HG02623 (cell line): ENCODE data around the gene DCANP1.
"Not testable (repeated sequence)": the region's sequence is repeated elsewhere in the genome, so short reads cannot be mapped to it uniquely, and the experiment has no call there.

Source experiments
- ATAC-seq: cut with Tn5 transposase; IDR thresholded peaks from one replicate; pipeline ENCODE4 v1.9.1; 2021; ENCODE audit warnings: moderate library complexity; ENCODE audit not compliant: unreplicated experiment

The DCANP1 gene, protein sequence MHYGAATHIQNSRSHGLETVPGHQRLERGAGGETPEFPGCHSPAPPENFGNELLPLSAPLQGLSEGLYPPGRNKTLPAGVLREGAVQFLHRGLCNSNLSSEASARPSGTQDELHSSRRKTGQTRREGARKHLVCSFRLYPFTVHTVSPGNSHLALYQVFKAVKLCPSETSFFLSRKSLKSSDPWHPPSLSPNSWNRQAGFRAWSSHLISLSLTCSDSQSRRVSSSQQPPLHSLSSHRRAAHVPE

DNA sequence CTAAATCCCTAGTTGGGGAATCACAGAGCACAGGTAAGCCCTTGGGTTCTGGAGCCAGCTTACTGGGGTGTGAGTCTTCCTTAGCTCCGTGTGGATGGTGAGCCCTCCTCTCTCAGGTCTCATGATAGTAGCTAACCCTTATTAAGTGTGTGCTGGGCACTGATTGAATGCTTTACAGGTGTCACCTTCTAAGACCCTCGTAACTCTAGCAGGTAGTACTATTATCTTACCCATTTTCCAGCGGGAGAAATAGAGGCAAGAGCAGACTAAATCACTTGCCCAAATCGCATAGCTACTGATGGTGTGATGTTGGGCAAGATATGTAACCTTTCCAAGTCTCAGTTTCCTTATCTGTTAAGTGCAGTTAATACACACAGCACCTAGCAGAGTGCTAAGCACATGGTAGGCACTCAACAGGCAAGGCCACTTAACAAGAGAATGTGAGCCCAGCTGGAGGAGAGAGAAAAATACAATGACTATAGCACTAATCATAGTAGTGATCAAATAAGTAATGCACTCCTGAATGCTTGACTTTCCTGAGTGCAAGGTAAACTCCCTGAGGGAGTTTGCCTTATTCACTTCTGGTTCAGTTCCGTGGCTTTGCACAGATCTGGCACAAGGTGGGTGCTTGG lies at the start of gene DCANP1:
TSS of gene DCANP1 (minus strand) at position 51 of the 632 bp plus-strand sequence. CDS start 240 bp downstream, outside the sequence.
- no peak for ATAC-seq

DNA sequence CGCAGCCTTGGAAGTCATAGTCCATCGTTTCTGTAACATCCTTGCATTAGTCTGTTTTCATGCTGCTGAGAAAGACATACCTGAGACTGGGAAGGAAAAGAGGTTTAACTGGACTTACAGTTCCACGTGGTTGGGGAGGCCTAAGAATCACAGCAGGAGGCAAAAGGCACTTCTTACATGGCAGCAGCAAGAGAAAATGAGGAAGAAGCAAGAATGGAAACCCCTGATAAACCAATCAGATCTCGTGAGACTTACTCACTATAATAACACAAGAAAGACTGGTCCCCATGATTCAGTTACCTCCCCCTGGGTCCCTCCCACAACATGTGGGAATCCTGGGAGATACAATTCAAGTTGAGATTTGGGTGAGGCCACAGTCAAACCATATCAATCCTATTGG lies 48.4 kb upstream of the DCANP1 start:
- ATAC-seq = not testable (repeated sequence)

DNA sequence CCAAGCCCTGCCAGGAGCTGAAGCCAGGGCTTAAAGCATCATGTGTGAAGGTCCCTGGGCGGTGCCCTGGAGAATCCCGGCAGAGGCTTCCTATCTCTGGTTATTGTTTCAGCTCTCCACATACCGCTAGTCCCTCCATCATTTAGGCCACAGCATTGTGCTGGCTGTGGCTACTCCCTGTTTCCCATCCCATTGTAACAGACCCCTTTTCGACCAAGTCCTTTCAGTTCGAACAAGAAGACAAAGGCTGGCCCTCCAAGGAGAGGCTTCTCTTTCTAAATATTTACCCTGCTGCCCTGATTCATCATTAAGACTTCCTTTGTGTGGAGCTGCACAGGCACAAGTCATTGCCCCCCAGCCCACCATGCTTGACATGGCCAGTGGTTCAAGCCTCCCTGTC lies 47.0 kb upstream of the DCANP1 start:
- ATAC-seq = no peak

DNA sequence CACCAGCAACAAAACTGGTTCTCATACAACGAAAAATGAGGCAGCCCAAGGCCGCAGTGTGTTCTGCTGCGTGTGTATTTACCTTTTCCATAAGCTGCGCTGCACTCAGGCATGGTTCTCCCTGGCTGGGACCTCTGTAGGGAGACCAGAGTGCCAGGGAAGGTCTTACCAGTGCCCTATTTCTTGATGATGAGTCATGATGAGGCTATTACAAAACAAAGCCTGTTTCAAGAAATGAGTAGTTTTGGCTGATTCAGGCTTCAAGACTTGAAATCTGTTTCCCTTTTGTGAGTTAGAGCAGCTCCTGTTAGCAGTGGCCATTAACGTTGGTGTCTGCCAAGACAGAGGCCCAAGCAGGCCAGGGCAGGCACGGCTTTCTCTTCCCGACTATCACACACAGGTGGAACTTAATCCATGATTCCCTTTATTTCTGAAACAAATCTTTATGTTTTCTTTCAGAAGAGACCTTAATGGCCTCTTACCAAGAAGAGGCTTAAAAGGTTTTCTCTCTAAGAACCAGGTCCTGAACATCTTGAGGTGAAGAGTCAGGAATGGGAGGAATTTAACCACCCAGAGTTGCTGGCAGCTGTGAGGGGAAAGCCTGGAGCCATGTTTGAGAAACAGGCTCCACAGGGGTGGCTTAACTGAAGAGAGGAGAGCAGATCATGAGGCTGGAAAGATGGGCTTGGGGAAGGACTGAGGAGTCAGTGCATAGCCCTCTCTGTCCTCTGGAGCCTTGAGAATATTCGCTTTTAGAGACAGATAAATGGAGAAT lies 46.4 kb upstream of the DCANP1 start:
- no peak for ATAC-seq

DNA sequence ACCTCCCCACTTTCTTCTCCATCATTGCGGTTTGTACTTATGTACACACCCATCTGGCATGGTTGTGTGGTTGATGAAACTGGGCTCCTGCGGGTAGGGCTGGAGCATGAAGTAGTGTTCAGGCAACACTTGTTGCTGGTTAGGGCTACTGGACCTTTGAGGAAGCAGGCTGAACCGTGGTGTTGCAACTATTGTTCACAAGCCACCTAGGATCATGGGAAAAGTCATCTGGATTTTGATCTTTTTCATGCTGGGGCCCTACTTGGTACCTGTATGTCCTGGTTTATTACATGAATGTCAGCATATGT lies 45.1 kb upstream of the DCANP1 start:
- no peak for ATAC-seq

DNA sequence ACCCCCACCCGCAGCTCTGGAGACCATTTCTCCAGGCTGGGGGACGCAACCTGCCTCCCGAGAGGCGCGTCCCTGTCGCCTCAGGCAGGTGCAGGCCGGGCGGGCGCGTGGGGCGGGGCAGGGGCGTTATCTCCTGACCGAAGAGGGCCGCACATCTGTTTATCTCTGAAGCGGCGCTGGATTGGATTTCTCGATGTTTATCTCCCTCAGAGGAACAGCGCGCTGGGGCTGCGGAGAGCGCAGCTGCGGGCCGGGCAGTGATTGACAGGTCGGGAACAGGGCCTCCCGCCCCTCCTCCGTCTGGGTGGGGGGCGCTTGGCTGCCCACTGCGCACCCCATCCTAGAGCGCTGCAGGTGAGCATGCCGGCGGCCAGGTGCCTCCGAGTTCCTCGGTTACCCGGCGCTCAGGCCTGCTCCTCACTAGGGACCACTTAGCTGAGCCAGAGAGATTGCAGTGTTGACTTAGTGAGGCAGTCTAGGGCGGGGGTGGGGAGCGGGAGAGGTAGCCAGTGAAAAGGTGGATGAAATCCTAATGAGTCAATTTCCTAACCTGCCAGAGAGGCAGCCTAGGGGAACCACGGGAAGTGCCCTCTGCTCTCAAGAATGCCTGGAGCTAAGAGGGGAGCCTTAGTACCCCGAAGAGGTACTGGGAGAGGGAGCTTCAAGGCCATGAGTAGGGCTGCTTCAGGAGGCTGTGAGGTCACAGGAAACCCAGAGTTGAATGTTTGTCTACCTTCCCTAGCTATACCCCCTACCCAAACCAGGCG lies 44.6 kb upstream of the DCANP1 start:
- no peak for ATAC-seq

DNA sequence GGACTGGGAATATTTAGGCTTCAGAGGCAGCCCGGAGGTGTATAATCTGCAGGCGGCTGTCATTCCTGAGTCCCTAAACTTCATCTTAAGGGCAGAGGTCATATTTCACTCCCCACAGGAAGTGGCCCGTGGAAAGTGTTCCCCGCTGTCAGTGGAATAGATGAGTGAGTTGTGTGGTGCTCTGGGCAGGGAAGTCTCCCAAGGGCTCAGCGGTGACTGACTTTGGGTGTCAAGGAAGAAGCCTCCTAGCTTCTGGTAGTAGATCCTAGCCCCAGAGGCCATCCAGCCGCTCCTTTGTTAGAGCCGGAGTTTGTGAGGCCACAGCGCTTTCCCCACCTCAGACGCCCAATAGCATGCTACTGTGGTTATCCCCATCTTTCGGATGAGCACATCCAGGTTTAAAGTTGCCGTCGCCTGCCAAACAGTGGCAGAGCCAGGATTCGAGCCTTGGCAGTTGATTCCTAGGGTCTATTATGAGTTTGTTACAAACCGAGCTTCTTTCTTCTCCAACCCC lies 43.9 kb upstream of the DCANP1 start:
- no peak for ATAC-seq

DNA sequence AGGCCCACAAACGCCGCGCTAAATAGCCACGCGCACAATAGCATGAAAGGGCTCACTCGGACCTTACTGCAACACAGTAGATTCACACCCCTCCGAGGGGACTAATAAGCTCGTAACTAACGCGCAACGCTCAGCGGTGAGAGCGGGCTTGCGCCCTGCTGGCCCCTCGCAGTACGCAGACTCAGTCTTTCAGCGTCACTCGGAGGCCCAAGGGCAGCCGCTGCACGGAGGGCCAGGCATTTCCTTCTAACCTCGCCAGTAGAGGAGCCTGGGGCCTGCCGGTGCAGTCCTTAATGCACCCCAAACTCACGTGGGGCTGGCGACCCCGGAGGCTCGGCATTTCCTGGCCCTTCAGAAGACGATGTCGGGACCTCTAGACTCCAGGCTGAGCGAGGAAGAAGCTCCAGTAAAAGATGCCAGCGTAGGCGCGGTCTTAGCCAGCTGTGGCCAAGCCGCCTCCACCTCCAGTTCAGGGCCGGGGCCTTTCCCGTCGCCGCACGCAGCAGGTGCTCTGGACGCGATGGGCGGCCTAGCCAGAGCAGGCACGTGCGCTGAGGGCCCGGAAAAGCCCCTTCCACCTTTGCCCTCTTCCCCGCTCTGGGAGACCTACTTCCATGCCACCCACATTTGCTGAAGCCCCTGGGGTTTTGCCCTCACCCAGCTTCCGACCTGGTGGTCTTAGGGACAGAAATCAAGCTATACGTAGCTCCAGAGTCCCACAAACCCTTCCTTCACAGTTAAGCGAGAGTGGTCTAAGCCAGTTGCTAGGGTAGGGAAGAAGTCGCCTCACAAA lies 43.3 kb upstream of the DCANP1 start:
- no peak for ATAC-seq

DNA sequence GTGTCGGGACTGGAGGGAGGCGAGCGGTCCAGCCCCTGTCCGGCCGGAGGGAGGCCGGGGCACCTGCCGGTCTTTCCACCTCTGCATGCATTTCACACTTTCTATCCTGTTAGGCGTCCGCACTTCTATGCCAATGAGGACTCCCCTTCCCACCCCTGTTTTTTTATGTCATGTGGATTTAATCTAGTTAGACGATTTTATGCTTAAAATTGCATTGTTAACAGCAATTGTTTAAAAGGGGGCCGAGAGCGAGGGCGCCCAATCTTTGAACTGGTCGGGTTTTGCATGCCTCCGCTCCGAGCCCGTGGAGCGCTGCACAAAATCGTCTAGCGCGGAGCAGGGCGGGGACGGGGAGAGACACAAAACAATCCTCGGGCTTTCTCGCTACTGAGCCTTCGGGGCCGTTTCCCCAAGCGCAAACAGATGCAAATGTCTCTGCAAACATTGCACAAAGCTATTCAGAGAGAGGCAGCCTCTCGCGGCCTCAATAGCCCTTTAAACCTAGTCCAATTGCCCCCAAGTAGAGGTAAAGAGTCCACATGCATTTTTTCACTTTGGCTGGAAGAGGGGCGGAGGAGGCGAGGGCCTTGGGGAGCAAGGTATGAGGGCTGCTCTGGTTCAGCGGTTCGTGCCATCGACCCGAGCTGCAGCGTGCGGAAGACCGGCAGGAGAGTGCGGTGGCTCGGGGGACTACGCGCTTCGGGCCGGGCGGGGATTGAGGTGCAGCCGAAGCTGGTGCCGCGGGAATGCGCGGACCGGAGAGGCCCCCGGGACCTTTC lies 42.5 kb upstream of the DCANP1 start:
- no peak for ATAC-seq

DNA sequence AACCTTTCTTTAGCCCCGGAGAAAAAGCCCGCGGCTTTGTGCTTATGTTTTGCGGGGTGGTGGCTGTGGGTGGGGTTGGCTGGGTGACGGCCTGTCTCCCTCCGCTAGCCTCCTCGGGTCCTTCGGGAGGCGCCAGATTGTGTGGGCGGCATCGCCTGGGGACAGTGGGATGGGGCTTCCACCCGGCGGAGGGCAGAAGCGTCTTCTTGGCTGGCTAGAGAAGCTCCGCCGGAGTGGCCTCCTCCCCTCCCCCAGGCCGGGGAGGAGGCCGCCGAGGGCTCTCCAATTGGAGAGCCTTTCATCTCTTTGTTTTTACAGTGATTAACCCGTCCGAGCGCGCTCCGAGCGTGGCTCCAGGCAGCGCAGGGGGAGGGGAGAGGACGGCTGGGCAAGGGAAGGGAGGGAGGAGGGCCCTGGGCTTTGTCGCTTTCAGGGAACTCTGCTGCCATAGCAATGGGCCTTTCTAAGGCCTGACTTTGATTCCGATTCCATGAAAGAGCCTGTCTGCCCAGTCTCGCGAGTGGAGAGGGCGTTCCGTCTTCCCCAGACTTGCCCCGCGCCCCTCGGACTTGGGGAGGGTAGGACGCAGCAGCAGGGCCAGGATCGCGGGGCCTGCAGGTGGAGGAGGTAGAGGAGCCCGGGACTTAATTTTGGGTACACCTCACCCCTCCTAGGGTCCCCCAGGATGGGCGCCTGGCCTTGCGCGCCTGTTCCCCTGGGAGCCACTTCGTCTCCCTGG lies 41.7 kb upstream of the DCANP1 start:
- no peak for ATAC-seq

DNA sequence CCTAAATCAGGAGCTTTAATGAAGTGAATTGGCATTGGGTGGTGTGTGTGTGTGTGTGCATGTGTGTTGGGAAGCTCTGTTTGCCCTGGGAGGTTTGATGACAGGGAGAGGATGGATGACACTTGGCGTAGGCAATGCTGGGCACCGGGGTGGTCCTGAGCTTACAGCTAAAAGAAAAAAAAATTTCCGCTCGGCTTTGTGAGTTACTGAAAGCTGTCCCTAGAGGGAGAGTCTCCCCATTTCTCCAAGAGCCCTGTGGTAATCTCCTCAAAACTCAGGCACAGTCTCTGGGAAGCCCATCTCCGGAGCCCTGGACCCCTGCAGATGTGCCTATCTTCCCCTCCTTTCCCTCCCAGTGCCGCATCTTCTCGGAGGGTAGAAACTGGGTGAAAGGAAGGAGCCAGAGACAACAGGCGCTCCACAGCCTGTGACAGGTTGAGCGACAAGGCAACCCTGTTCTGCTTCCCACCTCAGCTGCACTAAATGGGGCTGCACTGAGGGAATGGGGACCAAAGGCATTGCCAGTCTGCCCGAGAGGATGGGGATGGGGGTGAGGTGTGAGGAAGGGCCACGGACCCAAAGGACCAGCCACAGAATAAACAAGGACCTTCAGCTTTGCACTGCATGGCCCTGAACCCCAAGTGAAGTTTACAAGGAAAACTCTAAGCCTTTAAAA lies 40.8 kb upstream of the DCANP1 start:
- no peak for ATAC-seq

DNA sequence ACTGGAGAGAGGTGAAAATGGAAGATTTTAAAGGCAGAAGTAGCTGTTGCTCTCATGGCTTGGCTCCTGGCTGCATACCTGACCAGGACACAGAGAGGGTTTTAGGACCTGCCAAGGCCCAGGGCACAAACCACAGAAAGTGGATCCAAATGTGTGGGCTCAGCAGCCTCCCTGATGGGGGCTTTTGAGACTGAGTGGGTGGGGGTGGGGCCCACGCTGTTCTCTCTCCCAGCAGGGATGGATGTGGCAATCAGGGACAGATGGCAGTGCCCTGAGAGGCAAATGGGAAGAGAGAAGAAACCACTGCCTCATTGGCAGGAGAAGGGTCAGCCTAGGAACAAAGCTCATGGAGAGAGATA lies 39.9 kb upstream of the DCANP1 start:
- ATAC-seq = no peak

DNA sequence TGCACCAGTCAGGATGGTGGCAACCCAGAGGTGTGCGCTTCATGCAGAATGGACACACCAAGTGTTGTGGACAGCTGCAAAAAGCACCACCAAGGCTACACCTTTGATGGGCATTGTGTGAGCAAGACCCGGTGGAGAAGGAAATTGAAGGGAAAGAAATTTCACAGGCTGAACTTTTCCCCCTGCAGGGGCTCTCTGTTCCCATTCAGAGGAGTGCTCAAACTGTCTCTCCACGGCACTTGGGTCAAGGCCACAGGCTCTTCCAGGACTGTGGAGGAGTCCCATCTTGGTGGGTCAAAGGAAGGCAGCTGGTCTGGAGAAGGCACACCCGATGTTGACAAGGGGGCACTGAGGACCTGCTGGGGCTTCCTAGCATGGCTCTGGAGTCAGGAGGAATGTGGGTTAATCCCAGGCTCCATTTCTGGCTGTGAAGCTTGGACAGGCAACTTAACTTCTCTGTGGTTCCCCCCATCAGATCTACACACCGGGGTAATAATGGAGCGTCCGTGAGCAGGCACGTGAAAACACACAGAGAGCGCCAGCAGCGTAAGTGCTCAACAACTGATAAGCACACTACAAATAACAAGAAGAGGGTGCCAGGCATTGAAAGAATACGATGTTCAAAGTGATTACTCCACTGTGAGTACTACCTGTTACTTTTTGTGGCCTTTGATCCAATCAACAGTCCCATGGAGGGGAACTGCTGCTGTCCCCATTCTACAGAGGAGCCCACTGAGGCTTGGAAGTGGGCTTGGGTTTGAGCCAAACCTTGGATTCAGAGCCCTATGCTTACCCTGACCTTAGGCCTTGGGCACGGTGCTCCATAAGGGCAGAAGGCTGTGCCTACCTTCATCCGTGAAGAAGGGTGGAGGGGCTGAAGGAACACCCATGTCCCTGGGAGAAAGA lies 39.2 kb upstream of the DCANP1 start:
- ATAC-seq = no peak

DNA sequence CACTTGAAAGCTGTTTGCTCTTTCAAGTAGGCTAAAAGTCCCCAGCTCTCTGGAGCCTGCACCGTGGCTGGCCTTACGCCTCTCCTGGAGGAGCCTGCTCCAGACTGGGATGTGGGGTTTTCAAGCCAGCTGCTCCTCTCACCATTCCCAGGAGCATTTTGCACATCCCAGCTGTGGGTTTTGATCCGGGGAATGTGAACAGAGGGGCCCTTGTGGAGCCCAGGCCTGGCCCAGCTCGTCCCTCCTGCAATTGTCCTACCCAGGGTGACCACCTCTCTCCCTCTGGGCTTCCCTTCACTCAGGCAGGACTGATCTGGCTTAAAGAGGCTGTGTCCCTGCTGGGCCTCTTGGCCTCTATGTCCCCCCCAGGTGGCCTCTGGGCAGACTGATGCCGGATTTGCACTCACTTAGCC lies 37.5 kb upstream of the DCANP1 start:
- ATAC-seq = no peak

DNA sequence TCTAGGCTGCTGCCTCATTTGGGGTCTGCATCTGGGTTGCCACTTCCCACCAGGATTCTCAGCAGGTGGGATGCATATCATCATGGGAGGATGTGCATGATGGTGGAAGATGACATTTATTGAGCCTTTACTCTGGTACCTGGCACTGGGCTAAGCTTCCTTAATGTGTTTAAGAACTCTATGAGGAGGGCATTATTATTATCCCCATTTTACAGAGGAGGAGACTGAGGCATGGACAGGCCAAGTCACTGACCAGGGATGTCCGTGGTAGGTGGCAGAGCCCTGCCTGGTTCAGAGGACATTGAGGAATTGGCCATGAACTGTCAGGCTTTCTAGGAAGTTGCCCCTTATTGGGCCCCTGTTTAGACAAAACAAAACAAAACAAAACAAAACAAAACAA lies 36.1 kb upstream of the DCANP1 start:
- ATAC-seq = no peak

DNA sequence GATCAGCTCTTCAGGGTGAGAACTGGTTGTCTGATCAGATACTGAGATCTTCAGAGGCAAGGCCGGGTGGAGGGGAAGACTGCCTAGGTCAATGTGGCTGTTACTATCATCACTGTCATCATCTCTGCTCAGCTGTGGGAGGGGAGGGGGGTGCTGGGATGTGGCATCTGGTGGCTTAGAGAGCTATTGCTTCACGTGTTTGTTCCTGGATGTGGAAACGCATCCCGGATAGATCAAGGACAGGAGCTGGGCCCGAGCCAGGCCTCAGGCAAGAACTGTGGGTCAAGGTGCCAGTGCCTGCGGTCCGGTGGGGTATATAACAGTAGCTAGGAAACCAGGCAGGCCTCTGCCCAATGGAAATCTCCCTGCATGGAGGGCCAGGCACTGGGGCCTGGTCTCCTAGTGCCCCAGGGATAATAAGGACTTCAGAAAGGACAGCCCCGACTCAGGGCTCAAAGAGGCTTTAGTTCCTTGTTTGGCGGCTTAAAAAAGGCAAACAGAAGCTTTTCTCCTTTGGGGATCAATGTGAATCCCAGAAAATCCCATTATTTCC lies 35.3 kb upstream of the DCANP1 start:
- no peak for ATAC-seq

DNA sequence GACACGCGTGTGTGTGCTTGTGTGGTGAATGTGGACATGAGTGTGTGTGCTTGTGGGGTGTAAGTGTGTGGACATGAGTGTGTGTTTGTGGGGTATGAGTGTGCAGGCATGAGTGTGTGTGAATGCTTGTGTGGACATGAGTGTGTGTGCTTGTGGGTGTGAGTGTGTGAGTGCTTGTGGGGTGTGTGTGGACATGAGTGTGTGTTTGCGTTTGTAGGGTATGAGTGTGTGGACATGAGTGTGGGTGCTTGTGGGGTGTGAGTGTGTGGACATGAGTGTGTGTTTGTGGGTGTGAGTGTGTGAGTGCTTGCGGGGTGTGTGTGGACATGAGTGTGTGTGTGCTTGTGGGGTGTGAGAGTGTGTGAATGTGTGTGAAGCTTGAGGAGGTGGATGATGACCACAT lies 34.8 kb upstream of the DCANP1 start:
- ATAC-seq = no peak
